ENCODE results near the gene HDGFL1. TPM values are rescaled to one million over a fixed set of nuclear protein-coding genes. Genes with fewer than 3 reads are reported as not detected.

HDGFL1 gene
- total and polyA plus RNA-seq, 2 of the 8 experiments (the other 6 are each of a cell fraction or from before 2014, with no cell fraction given) = not detected

DNA sequence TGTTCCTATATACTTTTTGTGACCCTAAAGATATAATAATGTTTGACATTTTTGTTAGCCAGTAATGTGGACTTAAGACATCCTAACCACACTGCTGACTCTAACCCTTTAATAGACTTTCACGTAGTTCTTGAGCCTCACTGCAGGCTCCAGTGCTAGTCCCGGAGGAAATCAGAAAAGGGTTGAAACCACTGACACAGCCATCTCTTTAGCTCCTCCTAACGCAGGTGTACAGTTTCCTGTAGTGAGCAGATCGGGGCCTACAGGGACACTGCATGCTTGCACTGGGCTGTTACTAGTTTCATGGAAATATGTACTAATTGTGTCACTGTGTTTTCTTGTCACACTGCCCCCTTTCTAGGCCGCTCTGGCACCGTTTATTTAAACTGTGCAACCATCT is 512 bp upstream of the HDGFL1 start (continued):
- TF ChIP-seq, protein P1, sequence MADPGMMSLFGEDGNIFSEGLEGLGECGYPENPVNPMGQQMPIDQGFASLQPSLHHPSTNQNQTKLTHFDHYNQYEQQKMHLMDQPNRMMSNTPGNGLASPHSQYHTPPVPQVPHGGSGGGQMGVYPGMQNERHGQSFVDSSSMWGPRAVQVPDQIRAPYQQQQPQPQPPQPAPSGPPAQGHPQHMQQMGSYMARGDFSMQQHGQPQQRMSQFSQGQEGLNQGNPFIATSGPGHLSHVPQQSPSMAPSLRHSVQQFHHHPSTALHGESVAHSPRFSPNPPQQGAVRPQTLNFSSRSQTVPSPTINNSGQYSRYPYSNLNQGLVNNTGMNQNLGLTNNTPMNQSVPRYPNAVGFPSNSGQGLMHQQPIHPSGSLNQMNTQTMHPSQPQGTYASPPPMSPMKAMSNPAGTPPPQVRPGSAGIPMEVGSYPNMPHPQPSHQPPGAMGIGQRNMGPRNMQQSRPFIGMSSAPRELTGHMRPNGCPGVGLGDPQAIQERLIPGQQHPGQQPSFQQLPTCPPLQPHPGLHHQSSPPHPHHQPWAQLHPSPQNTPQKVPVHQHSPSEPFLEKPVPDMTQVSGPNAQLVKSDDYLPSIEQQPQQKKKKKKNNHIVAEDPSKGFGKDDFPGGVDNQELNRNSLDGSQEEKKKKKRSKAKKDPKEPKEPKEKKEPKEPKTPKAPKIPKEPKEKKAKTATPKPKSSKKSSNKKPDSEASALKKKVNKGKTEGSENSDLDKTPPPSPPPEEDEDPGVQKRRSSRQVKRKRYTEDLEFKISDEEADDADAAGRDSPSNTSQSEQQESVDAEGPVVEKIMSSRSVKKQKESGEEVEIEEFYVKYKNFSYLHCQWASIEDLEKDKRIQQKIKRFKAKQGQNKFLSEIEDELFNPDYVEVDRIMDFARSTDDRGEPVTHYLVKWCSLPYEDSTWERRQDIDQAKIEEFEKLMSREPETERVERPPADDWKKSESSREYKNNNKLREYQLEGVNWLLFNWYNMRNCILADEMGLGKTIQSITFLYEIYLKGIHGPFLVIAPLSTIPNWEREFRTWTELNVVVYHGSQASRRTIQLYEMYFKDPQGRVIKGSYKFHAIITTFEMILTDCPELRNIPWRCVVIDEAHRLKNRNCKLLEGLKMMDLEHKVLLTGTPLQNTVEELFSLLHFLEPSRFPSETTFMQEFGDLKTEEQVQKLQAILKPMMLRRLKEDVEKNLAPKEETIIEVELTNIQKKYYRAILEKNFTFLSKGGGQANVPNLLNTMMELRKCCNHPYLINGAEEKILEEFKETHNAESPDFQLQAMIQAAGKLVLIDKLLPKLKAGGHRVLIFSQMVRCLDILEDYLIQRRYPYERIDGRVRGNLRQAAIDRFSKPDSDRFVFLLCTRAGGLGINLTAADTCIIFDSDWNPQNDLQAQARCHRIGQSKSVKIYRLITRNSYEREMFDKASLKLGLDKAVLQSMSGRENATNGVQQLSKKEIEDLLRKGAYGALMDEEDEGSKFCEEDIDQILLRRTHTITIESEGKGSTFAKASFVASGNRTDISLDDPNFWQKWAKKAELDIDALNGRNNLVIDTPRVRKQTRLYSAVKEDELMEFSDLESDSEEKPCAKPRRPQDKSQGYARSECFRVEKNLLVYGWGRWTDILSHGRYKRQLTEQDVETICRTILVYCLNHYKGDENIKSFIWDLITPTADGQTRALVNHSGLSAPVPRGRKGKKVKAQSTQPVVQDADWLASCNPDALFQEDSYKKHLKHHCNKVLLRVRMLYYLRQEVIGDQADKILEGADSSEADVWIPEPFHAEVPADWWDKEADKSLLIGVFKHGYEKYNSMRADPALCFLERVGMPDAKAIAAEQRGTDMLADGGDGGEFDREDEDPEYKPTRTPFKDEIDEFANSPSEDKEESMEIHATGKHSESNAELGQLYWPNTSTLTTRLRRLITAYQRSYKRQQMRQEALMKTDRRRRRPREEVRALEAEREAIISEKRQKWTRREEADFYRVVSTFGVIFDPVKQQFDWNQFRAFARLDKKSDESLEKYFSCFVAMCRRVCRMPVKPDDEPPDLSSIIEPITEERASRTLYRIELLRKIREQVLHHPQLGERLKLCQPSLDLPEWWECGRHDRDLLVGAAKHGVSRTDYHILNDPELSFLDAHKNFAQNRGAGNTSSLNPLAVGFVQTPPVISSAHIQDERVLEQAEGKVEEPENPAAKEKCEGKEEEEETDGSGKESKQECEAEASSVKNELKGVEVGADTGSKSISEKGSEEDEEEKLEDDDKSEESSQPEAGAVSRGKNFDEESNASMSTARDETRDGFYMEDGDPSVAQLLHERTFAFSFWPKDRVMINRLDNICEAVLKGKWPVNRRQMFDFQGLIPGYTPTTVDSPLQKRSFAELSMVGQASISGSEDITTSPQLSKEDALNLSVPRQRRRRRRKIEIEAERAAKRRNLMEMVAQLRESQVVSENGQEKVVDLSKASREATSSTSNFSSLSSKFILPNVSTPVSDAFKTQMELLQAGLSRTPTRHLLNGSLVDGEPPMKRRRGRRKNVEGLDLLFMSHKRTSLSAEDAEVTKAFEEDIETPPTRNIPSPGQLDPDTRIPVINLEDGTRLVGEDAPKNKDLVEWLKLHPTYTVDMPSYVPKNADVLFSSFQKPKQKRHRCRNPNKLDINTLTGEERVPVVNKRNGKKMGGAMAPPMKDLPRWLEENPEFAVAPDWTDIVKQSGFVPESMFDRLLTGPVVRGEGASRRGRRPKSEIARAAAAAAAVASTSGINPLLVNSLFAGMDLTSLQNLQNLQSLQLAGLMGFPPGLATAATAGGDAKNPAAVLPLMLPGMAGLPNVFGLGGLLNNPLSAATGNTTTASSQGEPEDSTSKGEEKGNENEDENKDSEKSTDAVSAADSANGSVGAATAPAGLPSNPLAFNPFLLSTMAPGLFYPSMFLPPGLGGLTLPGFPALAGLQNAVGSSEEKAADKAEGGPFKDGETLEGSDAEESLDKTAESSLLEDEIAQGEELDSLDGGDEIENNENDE (IDR thresholded peaks at IDR 0.05; ENCODE audit: insufficient replicate concordance, low read length) = no peak
- TF ChIP-seq JUND (IDR thresholded peaks at IDR 0.05; ENCODE audit: low read length) = no peak
- TF ChIP-seq NRF1 (IDR thresholded peaks at IDR 0.05; ENCODE audit: low read depth, low read length) = no peak

Data from H1 (cell line).